NCI-H2196 (cell line): ENCODE data around the gene C10orf105.

ENCODE experiments used
- DNase-seq: peaks from one replicate; lab custom pipeline; 2025; ENCODE audit not compliant: unreplicated experiment; lab: John Stamatoyannopoulos, UW

The C10orf105 gene

GRCh38 chr10:71737834-71738197 is 18.2 kb upstream of the C10orf105 start:
- no peak for DNase-seq

GRCh38 chr10:71737001-71737833 is 17.6 kb upstream of the C10orf105 start:
- peak; percentile 17 for DNase-seq

- no peak for DNase-seq
Observed at GRCh38 chr10:71736570-71736952, 17.0 kb upstream of the C10orf105 start.

- no peak for DNase-seq
Observed at GRCh38 chr10:71735709-71736569, 16.4 kb upstream of the C10orf105 start.

GRCh38 chr10:71734797-71735196 is 15.2 kb upstream of the C10orf105 start:
- no peak for DNase-seq

GRCh38 chr10:71731791-71732190 is 12.2 kb upstream of the C10orf105 start:
- DNase-seq, result no peak

- no peak for DNase-seq
Observed at GRCh38 chr10:71729161-71729636, 9.6 kb upstream of the C10orf105 start.

GRCh38 chr10:71727738-71728737 is 8.5 kb upstream of the C10orf105 start:
- peak; percentile 3 for DNase-seq

- no peak for DNase-seq
Observed at GRCh38 chr10:71727105-71727737, 7.6 kb upstream of the C10orf105 start.

GRCh38 chr10:71726580-71727104 is 7.1 kb upstream of the C10orf105 start:
- no peak for DNase-seq

- DNase-seq, result no peak
Observed at GRCh38 chr10:71725998-71726579, 6.5 kb upstream of the C10orf105 start.

- no peak for DNase-seq
Observed at GRCh38 chr10:71725249-71725648, 5.7 kb upstream of the C10orf105 start.

GRCh38 chr10:71724539-71724938 is 5.0 kb upstream of the C10orf105 start:
- no peak for DNase-seq

GRCh38 chr10:71723311-71723710 is 3.7 kb upstream of the C10orf105 start:
- DNase-seq, result no peak

- DNase-seq, result no peak
Observed at GRCh38 chr10:71722849-71723248, 3.3 kb upstream of the C10orf105 start.

- DNase-seq, result no peak
Observed at GRCh38 chr10:71721313-71721712, 1.7 kb upstream of the C10orf105 start.

- DNase-seq, result no peak
Observed at GRCh38 chr10:71720288-71720687, 710 bp upstream of the C10orf105 start.

- DNase-seq, result no peak
Observed at GRCh38 chr10:71719042-71719441, 536 bp downstream of the C10orf105 start.

- no peak for DNase-seq
Observed at GRCh38 chr10:71718165-71718698, 1.3 kb downstream of the C10orf105 start.
